BJ (cell line): ENCODE data around the gene POU5F1. TPM values are rescaled to one million over a fixed set of nuclear protein-coding genes. Genes with fewer than 3 reads are reported as not detected.
A peak's percentile ranks its signal among the peaks of the same experiment; 100 is the strongest.
"Not testable (repeated sequence)": the region's sequence is repeated elsewhere in the genome, so short reads cannot be mapped to it uniquely, and the experiment has no call there.

Source experiments
- CTCF ChIA-PET: fragments of 350-600 bp; formaldehyde crosslinking; extraction: SDS; loops from one replicate; lab custom pipeline; 2021; ENCODE audit warnings: antibody characterized with exemption, inconsistent platforms; lab: Yijun Ruan, JAX
- POLR2A ChIA-PET: fragments of 300-600 bp; sonication (Branson Sonifier 250); formaldehyde crosslinking; extraction: SDS; loops from one replicate; lab custom pipeline; 2021; ENCODE audit warnings: antibody characterized with exemption; lab: Charles Lee
- DNase-seq: peaks from one replicate; pipeline ENCODE4 v3.0.0-alpha.2; 2011; ENCODE audit warnings: low read depth
- H3K27me3 ChIP-seq: 2 replicates; pipeline ENCODE4 v1.6.0; 2011; ENCODE audit warnings: low read length; ENCODE audit not compliant: control insufficient read depth, insufficient read depth
- H3K36me3 ChIP-seq: 2 replicates; pipeline ENCODE4 v1.5.1; 2011; ENCODE audit warnings: low read length; ENCODE audit not compliant: control insufficient read depth, insufficient read depth
- H3K4me3 ChIP-seq: 2 replicates; pipeline ENCODE4 v1.5.1; 2011; ENCODE audit warnings: low read depth, mild to moderate bottlenecking, control low read depth, low read length
- CTCF ChIP-seq: IDR thresholded peaks from 2 replicates; pipeline ENCODE4 v1.5.1; 2011; ENCODE audit warnings: low read depth, mild to moderate bottlenecking, control low read depth, inconsistent platforms, low read length, moderate library complexity; ENCODE audit not compliant: insufficient read depth
- polyA plus RNA-seq: library from polyadenylated mRNA; depleted of rRNA; stranded (reverse); fragments of >200 nt; gene quantifications from 2 replicates; pipeline ENCODE4 v1.2.3, GENCODE V29; 2011

The POU5F1 gene
- polyA plus RNA-seq, 1 experiment: 0.22 TPM

- TF ChIP-seq CTCF: no peak
- H3K4me3 ChIP-seq: no peak overlapping the region
- no peaks in the 10 kb centered on the region for H3K36me3 ChIP-seq
- CTCF ChIA-PET: interaction anchor here (0.6 to 14.8 kb wide), 8 partner anchors 11 to 207 kb away, joined by 3 to 201 read pairs (median 4); partner anchors contain the start of gene PSORS1C2
- POLR2A ChIA-PET: no interaction called here
- H3K27me3 ChIP-seq: no peaks in the 10 kb centered on the region
- DNase-seq: no peak
Measured at GRCh38 chr6:31194061-31194834, 23.8 kb upstream of the POU5F1 start.

- ChIA-PET CTCF (interaction anchor here (0.7 to 14.8 kb wide), 13 partner anchors 12 to 278 kb away, joined by 3 to 201 read pairs (median 5); partner anchors contain the start of gene PSORS1C2), POLR2A (no interaction called here)
- no peak overlapping the region for H3K4me3 ChIP-seq
- no peak for DNase-seq
- H3K27me3 ChIP-seq: no peaks in the 10 kb centered on the region
- no peak for TF ChIP-seq CTCF
- no peaks in the 10 kb centered on the region for H3K36me3 ChIP-seq
Measured at GRCh38 chr6:31193206-31193605, 22.7 kb upstream of the POU5F1 start.

GRCh38 chr6:31192431-31193105 is 22.1 kb upstream of the POU5F1 start:
- peak; percentile 17 for DNase-seq
- CTCF ChIA-PET: interaction anchor here (0.6 to 14.8 kb wide), 23 partner anchors 9 to 277 kb away, joined by 3 to 201 read pairs (median 4); partner anchors contain the start of gene PSORS1C2
- peak; percentile 69 for TF ChIP-seq CTCF

GRCh38 chr6:31190488-31190887 is 20.0 kb upstream of the POU5F1 start:
- Histone ChIP-seq H3K4me3 (no peak overlapping the region), H3K27me3 (no peaks in the 10 kb centered on the region), H3K36me3 (no peaks in the 10 kb centered on the region)
- no peak for DNase-seq
- ChIA-PET POLR2A (no interaction called here), CTCF (interaction anchor here (1.7 to 14.8 kb wide), 3 partner anchors 49 to 176 kb away, joined by 4 to 201 read pairs (median 166); partner anchors contain the start of gene PSORS1C2)
- TF ChIP-seq CTCF: no peak

More at GRCh38 chr6:31192431-31193105, 22.1 kb upstream of the POU5F1 start:
- H3K36me3 ChIP-seq, H3K27me3 ChIP-seq, H3K4me3 ChIP-seq: not testable (repeated sequence)
- POLR2A ChIA-PET: interaction anchor here (0.6 kb wide), 1 partner anchor 560 kb away, joined by 6 read pairs; no protein-coding TSS in a partner anchor

- CTCF ChIA-PET: interaction anchor here (0.7 to 10.1 kb wide), 2 partner anchors 48 to 1655 kb away, joined by 4 to 166 read pairs; partner anchors contain the start of gene PSORS1C2
- POLR2A ChIA-PET: not testable (repeated sequence)
Measured at GRCh38 chr6:31189223-31189622, 18.7 kb upstream of the POU5F1 start.

More at GRCh38 chr6:31189223-31189622, 18.7 kb upstream of the POU5F1 start:
- H3K27me3 ChIP-seq, H3K36me3 ChIP-seq, H3K4me3 ChIP-seq, DNase-seq: not testable (repeated sequence)
